Testis (tissue), 2 donors: Measurements from ENCODE around the gene ADAM10.

Source experiments
- POLR2A ChIP-seq: fragments of 450-650 bp; IDR thresholded peaks from one replicate; pipeline ENCODE4 v1.6.1; 2017; ENCODE audit warnings: antibody characterized with exemption, mild to moderate bottlenecking, moderate library complexity
- TF ChIP-seq, protein P1 (sequence below), 3 experiments: fragments of 450-650 bp in 2 of 3; fragments of 200-600 bp in 1 of 3; sonication (generic) in 1 of 3; IDR thresholded peaks; one replicate each; pipeline ENCODE4 v1.5.1; 2016 to 2019; ENCODE audit warnings: antibody characterized with exemption in 3 of 3, mild to moderate bottlenecking in 2 of 3, moderate library complexity in 1 of 3

- TF ChIP-seq POLR2A = no peak
- TF ChIP-seq, protein P1, sequence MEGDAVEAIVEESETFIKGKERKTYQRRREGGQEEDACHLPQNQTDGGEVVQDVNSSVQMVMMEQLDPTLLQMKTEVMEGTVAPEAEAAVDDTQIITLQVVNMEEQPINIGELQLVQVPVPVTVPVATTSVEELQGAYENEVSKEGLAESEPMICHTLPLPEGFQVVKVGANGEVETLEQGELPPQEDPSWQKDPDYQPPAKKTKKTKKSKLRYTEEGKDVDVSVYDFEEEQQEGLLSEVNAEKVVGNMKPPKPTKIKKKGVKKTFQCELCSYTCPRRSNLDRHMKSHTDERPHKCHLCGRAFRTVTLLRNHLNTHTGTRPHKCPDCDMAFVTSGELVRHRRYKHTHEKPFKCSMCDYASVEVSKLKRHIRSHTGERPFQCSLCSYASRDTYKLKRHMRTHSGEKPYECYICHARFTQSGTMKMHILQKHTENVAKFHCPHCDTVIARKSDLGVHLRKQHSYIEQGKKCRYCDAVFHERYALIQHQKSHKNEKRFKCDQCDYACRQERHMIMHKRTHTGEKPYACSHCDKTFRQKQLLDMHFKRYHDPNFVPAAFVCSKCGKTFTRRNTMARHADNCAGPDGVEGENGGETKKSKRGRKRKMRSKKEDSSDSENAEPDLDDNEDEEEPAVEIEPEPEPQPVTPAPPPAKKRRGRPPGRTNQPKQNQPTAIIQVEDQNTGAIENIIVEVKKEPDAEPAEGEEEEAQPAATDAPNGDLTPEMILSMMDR (IDR thresholded peaks at IDR 0.05) = no peak
Measured at GRCh38 chr15:58641660-58642059, 107.8 kb downstream of the ADAM10 start.
